Epithelial cell of proximal tubule (primary cell): ENCODE results near the gene RFK. TPM values are rescaled to one million over a fixed set of nuclear protein-coding genes. Genes with fewer than 3 reads are reported as not detected.
"Not testable (repeated sequence)": the region's sequence is repeated elsewhere in the genome, so short reads cannot be mapped to it uniquely, and the experiment has no call there.

ENCODE experiments used
- DNase-seq: peaks from one replicate; pipeline ENCODE4 v3.0.0-alpha.2; 2011; ENCODE audit warnings: low read depth
- H3K4me3 ChIP-seq: 2 replicates; pipeline ENCODE4 v1.5.1; 2011; ENCODE audit warnings: low read depth, mild to moderate bottlenecking, low read length
- CTCF ChIP-seq: conservative IDR thresholded peaks from 2 replicates; pipeline ENCODE4 v1.5.1; 2012; ENCODE audit warnings: low read depth, mild to moderate bottlenecking, low read length
- total RNA-seq: library from RNA; depleted of rRNA; stranded (reverse); fragments of >200 nt; gene quantifications from 2 replicates; pipeline ENCODE4 v1.2.3, GENCODE V29; 2015

Gene RFK
- 33.6 and 43.2 TPM in 2 replicates for total RNA-seq

- no peak for DNase-seq
- peak; percentile 35 for TF ChIP-seq CTCF
- peak within 1 kb of the TSS; percentile 91 for H3K4me3 ChIP-seq
Measured at GRCh38 chr9:76394195-76394959, at the start of gene RFK. TSS of gene RFK (minus strand) at chr9:76394426. CDS start at chr9:76394171, 255 bp downstream.

GRCh38 chr9:76443887-76444286, 49.7 kb upstream of the RFK start:
- TF ChIP-seq CTCF = no peak
- no peak overlapping the region for H3K4me3 ChIP-seq
- DNase-seq = no peak

GRCh38 chr9:76441551-76442322, 47.5 kb upstream of the RFK start:
- no peak for DNase-seq
- no peak for TF ChIP-seq CTCF
- no peak overlapping the region for H3K4me3 ChIP-seq

GRCh38 chr9:76438841-76439588, 44.8 kb upstream of the RFK start:
- TF ChIP-seq CTCF = no peak
- no peak overlapping the region for H3K4me3 ChIP-seq
- no peak for DNase-seq

- not testable (repeated sequence) for DNase-seq, H3K4me3 ChIP-seq
Measured at GRCh38 chr9:76437017-76437699, 42.9 kb upstream of the RFK start.

GRCh38 chr9:76434897-76435296, 40.7 kb upstream of the RFK start:
- H3K4me3 ChIP-seq, DNase-seq: not testable (repeated sequence)

- no peak for DNase-seq
- H3K4me3 ChIP-seq = no peak overlapping the region
- no peak for TF ChIP-seq CTCF
Measured at GRCh38 chr9:76433836-76434235, 39.6 kb upstream of the RFK start.
